ENCODE data around the gene TMPRSS9.
A peak's percentile ranks its signal among the peaks of the same experiment; 100 is the strongest.
"Not testable (repeated sequence)": the region's sequence is repeated elsewhere in the genome, so short reads cannot be mapped to it uniquely, and the experiment has no call there.

TMPRSS9 gene

GRCh38 chr19:2462635-2463421 is 102.8 kb downstream of the TMPRSS9 start:
- 5% methylated on average over 40 of the region's 46 CpGs for WGBS
- peak; percentile 98 for DNase-seq
- no peak overlapping the region for H4K8ac ChIP-seq (ENCODE audit: low read length)
- peak overlapping the region; percentile 90 for H3K4me2 ChIP-seq (ENCODE audit: low read length, poor library complexity, severe bottlenecking)
- H3K9me3 ChIP-seq (ENCODE audit: control insufficient read depth, low read length) = no peaks in the 10 kb centered on the region
- no peaks in the 10 kb centered on the region for H3K27me3 ChIP-seq (ENCODE audit: control insufficient read depth in 1 of 2, insufficient read depth in 1 of 2, low read length in 2 of 2)
- no peaks in the 10 kb centered on the region for H3K36me3 ChIP-seq (ENCODE audit: control insufficient read depth in 1 of 2, insufficient read depth in 2 of 2, low read depth in 1 of 2, low read length in 2 of 2)
- H3K79me1 ChIP-seq (replicated peaks; ENCODE audit: low read length, poor library complexity, severe bottlenecking) = peaks cover 1% of the 10 kb centered on the region
- H4K91ac ChIP-seq (ENCODE audit: low read length) = peak overlapping the region; percentile 3
- peak overlapping the region; percentile 80 for H2BK15ac ChIP-seq (ENCODE audit: low read depth, poor library complexity, severe bottlenecking)
- H2BK120ac ChIP-seq (ENCODE audit: low read depth, low read length) = peak overlapping the region; percentile 79
- peak overlapping the region; percentile 82 for H3K9ac ChIP-seq (ENCODE audit: low read length)
- no peak overlapping the region for H2AFZ ChIP-seq (ENCODE audit: low read depth, low read length)
- H3K18ac ChIP-seq (ENCODE audit: low read depth in 1 of 2, low read length in 2 of 2) = peak overlapping the region in 1 of 2 experiments; percentile 54
- H2BK12ac ChIP-seq (ENCODE audit: low read length in 2 of 2) = no peak overlapping the region
- H2AK5ac ChIP-seq (ENCODE audit: low read length, severe bottlenecking) = no peak overlapping the region
- H3K27ac ChIP-seq (ENCODE audit: low read length, poor library complexity, severe bottlenecking) = peak overlapping the region; percentile 25
- no peak overlapping the region for H2BK5ac ChIP-seq (ENCODE audit: low read depth, low read length, poor library complexity, severe bottlenecking)
- H3K4me3 ChIP-seq (ENCODE audit: insufficient read depth in 1 of 2, low read depth in 1 of 2, low read length in 2 of 2) = peak overlapping the region; percentile 51 to 86
- no peak overlapping the region for H3K23ac ChIP-seq (ENCODE audit: low read length in 2 of 2)
- H3K4ac ChIP-seq (ENCODE audit: low read depth in 1 of 2, low read length in 2 of 2) = no peak overlapping the region
- H3K14ac ChIP-seq (ENCODE audit: low read length in 2 of 2) = no peak overlapping the region
- peaks cover 7% of the 10 kb centered on the region for H3K4me1 ChIP-seq (ENCODE audit: control insufficient read depth, insufficient read depth, low read depth, low read length)

DNA sequence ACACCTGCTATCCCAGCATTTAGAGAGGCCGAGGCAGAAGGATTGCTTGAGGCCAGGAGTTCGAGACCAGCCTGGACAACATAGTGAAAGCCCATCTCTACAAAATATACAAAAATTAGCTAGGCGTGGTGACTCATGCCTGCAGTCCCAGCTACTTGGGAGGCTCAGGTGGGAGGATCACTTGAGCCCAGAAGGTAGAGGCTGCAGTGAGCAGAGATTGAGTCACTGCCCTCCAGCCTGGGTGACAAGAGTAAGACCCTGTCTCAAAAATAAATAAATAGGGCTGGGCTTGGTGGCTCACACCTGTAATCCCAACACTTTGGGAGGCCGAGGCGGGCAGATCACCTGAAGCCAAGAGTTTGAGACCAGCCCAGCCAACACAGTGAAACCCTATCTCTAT is 103.6 kb downstream of the TMPRSS9 start:
- not testable (repeated sequence) for H3K9me3 ChIP-seq (ENCODE audit: control insufficient read depth, low read length); H3K18ac ChIP-seq (ENCODE audit: low read depth in 1 of 2, low read length in 2 of 2); H2BK5ac ChIP-seq (ENCODE audit: low read depth, low read length, poor library complexity, severe bottlenecking); H3K27me3 ChIP-seq (ENCODE audit: control insufficient read depth in 1 of 2, insufficient read depth in 1 of 2, low read length in 2 of 2); H3K36me3 ChIP-seq (ENCODE audit: control insufficient read depth in 1 of 2, insufficient read depth in 2 of 2, low read depth in 1 of 2, low read length in 2 of 2); H3K4me2 ChIP-seq (ENCODE audit: low read length, poor library complexity, severe bottlenecking); H3K23ac ChIP-seq (ENCODE audit: low read length in 2 of 2); H2AFZ ChIP-seq (ENCODE audit: low read depth, low read length); DNase-seq; H3K9ac ChIP-seq (ENCODE audit: low read length); H4K8ac ChIP-seq (ENCODE audit: low read length); H2BK12ac ChIP-seq (ENCODE audit: low read length in 2 of 2); H3K4me3 ChIP-seq (ENCODE audit: insufficient read depth in 1 of 2, low read depth in 1 of 2, low read length in 2 of 2); H3K4me1 ChIP-seq (ENCODE audit: control insufficient read depth, insufficient read depth, low read depth, low read length); H3K79me1 ChIP-seq (replicated peaks; ENCODE audit: low read length, poor library complexity, severe bottlenecking); H3K4ac ChIP-seq (ENCODE audit: low read depth in 1 of 2, low read length in 2 of 2); H4K91ac ChIP-seq (ENCODE audit: low read length); H3K14ac ChIP-seq (ENCODE audit: low read length in 2 of 2); H2BK15ac ChIP-seq (ENCODE audit: low read depth, poor library complexity, severe bottlenecking); H2BK120ac ChIP-seq (ENCODE audit: low read depth, low read length); H3K27ac ChIP-seq (ENCODE audit: low read length, poor library complexity, severe bottlenecking)
- 94% methylated on average over 5 of the region's 5 CpGs for WGBS
- H2AK5ac ChIP-seq (ENCODE audit: low read length, severe bottlenecking) = peak overlapping the region; percentile 47

GRCh38 chr19:2464389-2464788 is 104.3 kb downstream of the TMPRSS9 start:
- Histone ChIP-seq H3K4me3 (ENCODE audit: insufficient read depth in 1 of 2, low read depth in 1 of 2, low read length in 2 of 2) (no peak overlapping the region), H4K91ac (ENCODE audit: low read length) (no peak overlapping the region), H2AK5ac (ENCODE audit: low read length, severe bottlenecking) (no peak overlapping the region), H3K23ac (ENCODE audit: low read length in 2 of 2) (no peak overlapping the region), H2BK5ac (ENCODE audit: low read depth, low read length, poor library complexity, severe bottlenecking) (no peak overlapping the region), H3K18ac (ENCODE audit: low read depth in 1 of 2, low read length in 2 of 2) (no peak overlapping the region), H2BK15ac (ENCODE audit: low read depth, poor library complexity, severe bottlenecking) (no peak overlapping the region), H3K79me1 (replicated peaks; ENCODE audit: low read length, poor library complexity, severe bottlenecking) (peaks cover 1% of the 10 kb centered on the region), H3K4me2 (ENCODE audit: low read length, poor library complexity, severe bottlenecking) (no peak overlapping the region), H3K27ac (ENCODE audit: low read length, poor library complexity, severe bottlenecking) (no peak overlapping the region), H3K27me3 (ENCODE audit: control insufficient read depth in 1 of 2, insufficient read depth in 1 of 2, low read length in 2 of 2) (no peaks in the 10 kb centered on the region), H2BK120ac (ENCODE audit: low read depth, low read length) (no peak overlapping the region), H3K9ac (ENCODE audit: low read length) (peak overlapping the region; percentile 24), H3K14ac (ENCODE audit: low read length in 2 of 2) (no peak overlapping the region), H2AFZ (ENCODE audit: low read depth, low read length) (no peak overlapping the region), H3K9me3 (ENCODE audit: control insufficient read depth, low read length) (no peaks in the 10 kb centered on the region), H3K4me1 (ENCODE audit: control insufficient read depth, insufficient read depth, low read depth, low read length) (peaks cover 10% of the 10 kb centered on the region), H4K8ac (ENCODE audit: low read length) (no peak overlapping the region), H3K4ac (ENCODE audit: low read depth in 1 of 2, low read length in 2 of 2) (no peak overlapping the region), H2BK12ac (ENCODE audit: low read length in 2 of 2) (no peak overlapping the region), H3K36me3 (ENCODE audit: control insufficient read depth in 1 of 2, insufficient read depth in 2 of 2, low read depth in 1 of 2, low read length in 2 of 2) (no peaks in the 10 kb centered on the region)
- no peak for DNase-seq
- WGBS = 81% methylated on average over 5 of the region's 5 CpGs

GRCh38 chr19:2468596-2468995 is 108.5 kb downstream of the TMPRSS9 start:
- Histone ChIP-seq H3K36me3 (ENCODE audit: control insufficient read depth in 1 of 2, insufficient read depth in 2 of 2, low read depth in 1 of 2, low read length in 2 of 2) (no peaks in the 10 kb centered on the region), H3K4me3 (ENCODE audit: insufficient read depth in 1 of 2, low read depth in 1 of 2, low read length in 2 of 2) (no peak overlapping the region), H2BK12ac (ENCODE audit: low read length in 2 of 2) (no peak overlapping the region), H3K4me1 (ENCODE audit: control insufficient read depth, insufficient read depth, low read depth, low read length) (peaks cover 6% of the 10 kb centered on the region), H3K27ac (ENCODE audit: low read length, poor library complexity, severe bottlenecking) (no peak overlapping the region), H2AFZ (ENCODE audit: low read depth, low read length) (no peak overlapping the region), H3K18ac (ENCODE audit: low read depth in 1 of 2, low read length in 2 of 2) (no peak overlapping the region), H3K4me2 (ENCODE audit: low read length, poor library complexity, severe bottlenecking) (no peak overlapping the region), H2AK5ac (ENCODE audit: low read length, severe bottlenecking) (no peak overlapping the region), H3K23ac (ENCODE audit: low read length in 2 of 2) (no peak overlapping the region), H2BK15ac (ENCODE audit: low read depth, poor library complexity, severe bottlenecking) (no peak overlapping the region), H3K14ac (ENCODE audit: low read length in 2 of 2) (no peak overlapping the region), H3K9ac (ENCODE audit: low read length) (no peak overlapping the region), H3K9me3 (ENCODE audit: control insufficient read depth, low read length) (no peaks in the 10 kb centered on the region), H3K79me1 (replicated peaks; ENCODE audit: low read length, poor library complexity, severe bottlenecking) (no peaks in the 10 kb centered on the region), H3K27me3 (ENCODE audit: control insufficient read depth in 1 of 2, insufficient read depth in 1 of 2, low read length in 2 of 2) (no peaks in the 10 kb centered on the region), H4K8ac (ENCODE audit: low read length) (no peak overlapping the region), H2BK120ac (ENCODE audit: low read depth, low read length) (no peak overlapping the region), H3K4ac (ENCODE audit: low read depth in 1 of 2, low read length in 2 of 2) (no peak overlapping the region), H4K91ac (ENCODE audit: low read length) (no peak overlapping the region), H2BK5ac (ENCODE audit: low read depth, low read length, poor library complexity, severe bottlenecking) (no peak overlapping the region)
- WGBS = 55% methylated on average over 12 of the region's 12 CpGs
- no peak for DNase-seq

Measured in mesenchymal stem cell (in vitro differentiated cells and primary cell).